ENCODE data around the gene SPCS3.
"Not testable (repeated sequence)": the region's sequence is repeated elsewhere in the genome, so short reads cannot be mapped to it uniquely, and the experiment has no call there.

The SPCS3 gene

GRCh38 chr4:176346836-176347235 is 27.1 kb downstream of the SPCS3 start:
- not testable (repeated sequence) for DNase-seq (ENCODE audit: low read depth)

DNA sequence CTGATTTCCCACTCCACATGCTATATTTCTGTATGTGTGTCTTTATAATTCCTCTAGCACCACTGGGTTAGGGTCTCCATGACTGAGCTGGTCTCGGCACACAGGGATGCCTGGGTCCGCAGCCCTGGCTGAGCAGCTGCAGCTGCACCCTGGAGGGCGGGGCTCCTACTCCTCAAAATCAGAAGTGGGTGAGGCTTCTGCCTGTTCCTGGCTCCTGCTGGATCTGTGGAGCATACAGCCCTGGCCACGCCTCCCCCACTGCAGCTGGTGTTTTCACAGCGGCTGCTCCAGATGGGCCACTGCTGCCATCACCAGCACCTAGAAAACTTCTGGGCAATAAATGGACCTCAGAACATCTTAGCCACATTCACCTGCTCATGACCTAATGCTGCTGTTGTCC is 30.9 kb downstream of the SPCS3 start:
- no peak for DNase-seq (ENCODE audit: low read depth)

DNA sequence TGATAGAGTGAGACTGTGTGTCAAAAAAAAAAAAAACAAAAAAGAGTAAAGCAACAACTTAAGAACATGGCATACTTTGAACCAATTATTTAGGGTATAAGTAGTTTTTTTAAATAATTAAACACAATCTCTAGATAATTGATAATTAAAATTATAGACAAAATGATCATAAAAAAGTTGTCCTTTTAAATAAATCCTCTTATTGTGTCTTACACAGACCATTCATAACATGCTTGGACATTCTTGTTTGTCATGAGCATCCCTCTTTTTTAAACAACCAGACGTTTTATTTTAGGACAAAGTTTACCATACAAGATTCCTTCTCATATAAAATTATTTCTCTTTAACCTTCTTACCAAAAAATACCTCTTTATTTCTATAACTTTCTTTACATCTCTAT is 35.1 kb downstream of the SPCS3 start:
- DNase-seq (ENCODE audit: low read depth) = no peak

GRCh38 chr4:176357359-176358082 is 37.8 kb downstream of the SPCS3 start:
- DNase-seq (ENCODE audit: low read depth) = peak; percentile 36

- DNase-seq (ENCODE audit: low read depth) = no peak
Observed at GRCh38 chr4:176358083-176358469, 38.3 kb downstream of the SPCS3 start.

GRCh38 chr4:176359590-176359989 is 39.8 kb downstream of the SPCS3 start:
- peak; percentile 80 for DNase-seq (ENCODE audit: low read depth)

DNA sequence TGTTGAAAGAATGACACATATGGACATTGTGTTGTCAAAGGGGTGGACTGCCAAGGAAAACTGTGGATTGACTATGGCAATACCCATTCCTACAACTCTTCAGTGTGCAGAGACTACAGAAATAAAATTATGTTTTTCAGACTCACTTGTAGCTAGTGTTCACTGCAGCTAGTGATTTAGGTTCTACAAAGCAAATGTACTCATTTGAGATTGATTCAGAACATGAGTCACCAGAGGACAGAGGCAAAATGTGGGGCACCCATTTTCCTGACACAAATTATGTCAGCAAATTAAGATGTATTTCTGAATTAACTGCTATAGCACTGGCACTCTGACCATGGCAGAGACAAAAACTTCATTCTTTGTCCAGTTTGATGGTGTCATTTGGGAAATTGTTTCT is 40.7 kb downstream of the SPCS3 start:
- DNase-seq (ENCODE audit: low read depth) = peak; percentile 25

- no peak for DNase-seq (ENCODE audit: low read depth)
Observed at GRCh38 chr4:176363072-176363471, 43.3 kb downstream of the SPCS3 start.

DNA sequence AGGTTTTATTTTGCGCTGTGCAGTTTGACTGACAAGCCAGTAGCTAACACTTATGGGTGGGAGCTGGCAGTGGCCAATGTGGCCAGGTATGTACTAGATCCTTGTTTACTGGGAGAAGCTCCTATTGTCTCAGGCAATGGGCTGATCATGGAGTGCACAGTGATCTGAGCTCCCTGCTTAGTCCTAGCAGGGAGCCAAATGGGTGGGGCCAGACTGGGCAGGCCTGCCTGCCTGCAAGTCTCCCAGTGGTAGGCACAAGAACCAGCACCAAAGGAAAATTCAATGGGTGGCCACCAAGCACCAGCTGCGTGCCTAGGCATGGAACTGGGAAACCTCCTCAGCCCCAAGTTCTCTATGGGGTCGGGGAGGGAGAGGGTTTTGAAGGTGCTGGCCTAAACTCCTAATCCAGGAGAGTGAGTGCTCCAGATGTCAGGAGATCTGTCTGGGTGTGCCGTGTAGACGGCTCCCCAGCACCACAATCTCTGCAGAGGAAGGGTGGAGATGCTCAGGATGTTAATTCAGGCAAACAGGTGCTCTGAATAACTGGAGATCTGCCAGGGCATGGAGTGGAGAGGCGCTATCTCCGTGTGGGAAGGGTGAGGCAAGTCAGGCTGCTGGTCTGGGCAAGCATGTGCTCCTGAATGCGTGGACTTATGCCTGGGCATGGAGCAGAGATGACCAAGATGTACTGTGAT is 48.2 kb downstream of the SPCS3 start:
- no peak for DNase-seq (ENCODE audit: low read depth)

DNA sequence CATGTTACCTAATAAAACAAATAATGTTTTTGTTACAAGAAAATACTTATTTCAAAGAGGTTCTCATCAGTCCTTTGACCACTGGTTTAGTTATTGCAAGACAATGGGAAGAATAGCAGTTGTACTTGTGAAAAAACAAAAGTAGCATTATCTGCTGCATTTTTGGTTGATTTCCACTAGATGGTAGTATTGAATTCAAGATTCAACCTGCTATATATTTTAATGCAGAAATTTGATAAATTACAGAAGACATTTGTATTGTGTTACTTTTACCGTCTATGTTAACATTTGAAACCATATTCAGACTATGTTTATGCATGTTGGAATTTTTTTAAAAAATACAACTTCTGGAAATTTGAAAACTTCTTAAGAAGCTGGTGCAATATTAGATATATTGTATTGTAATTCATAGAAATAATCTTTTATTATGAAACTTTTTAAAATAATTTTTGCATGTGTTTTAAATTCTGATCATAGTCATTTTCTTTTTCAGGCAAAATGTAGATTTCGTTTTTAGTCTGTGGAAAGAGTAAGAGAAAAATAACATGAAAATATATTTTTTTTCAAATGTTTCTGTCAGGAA is 56.4 kb downstream of the SPCS3 start:
- peak; percentile 27 for DNase-seq (ENCODE audit: low read depth)

DNA sequence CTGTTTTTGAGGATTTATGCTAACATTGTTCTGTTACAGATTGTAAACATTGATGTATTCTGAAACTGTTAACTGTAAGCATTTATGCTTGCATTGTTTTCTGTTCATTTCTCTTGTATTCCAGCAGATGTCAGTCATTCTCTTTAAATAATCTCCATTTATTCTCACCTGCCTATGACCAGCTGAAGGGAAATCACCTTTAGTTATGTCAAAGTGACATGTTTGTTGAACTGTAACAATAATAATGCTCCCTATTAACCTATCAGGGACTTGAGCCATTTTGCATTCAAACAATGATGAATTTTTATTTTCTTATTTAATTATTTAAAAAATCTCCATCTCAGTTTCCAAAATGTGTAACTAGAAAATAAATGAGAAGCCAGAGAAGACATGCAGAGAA is 58.0 kb downstream of the SPCS3 start:
- DNase-seq (ENCODE audit: low read depth) = peak; percentile 18

DNA sequence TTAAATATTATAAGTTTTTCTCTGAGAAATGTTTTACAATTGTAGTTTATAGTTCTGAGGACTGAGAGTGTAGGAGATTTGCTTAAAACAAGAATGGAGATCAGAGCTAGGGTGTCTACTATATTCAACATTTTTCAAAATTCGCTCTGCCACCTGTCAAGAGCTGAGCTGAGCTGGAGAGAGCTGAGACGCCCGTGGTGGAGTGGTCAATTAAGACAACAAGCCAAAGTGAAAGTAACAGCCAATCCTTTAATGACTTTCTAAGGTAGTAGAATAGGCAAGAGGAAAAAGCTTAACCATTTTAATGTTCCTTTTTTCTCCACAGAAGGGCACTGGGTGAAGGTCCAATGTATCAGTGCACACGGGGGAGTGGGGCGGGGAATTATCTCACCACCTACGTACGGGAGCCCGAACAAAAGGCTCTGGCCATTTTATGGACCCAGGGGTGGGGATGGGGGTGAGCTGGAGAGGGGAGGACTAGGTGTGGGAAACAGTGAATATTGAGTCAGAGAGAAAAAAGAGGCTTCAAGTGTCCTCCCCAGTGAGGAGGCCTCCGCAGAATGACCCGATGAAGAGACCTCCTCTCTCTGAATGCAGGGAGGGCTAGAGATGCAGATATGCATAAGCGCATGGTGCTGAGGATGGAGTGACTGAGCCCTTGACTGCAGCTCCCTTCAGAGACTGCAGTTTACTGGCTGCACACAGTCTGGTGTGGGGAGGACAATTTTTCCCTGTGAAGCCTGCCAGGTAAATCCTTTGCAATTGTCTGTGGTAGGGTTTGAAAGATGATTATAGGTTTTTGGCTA is 60.8 kb downstream of the SPCS3 start:
- DNase-seq (ENCODE audit: low read depth) = no peak
